SK-N-MC (cell line): ENCODE data around the gene IFT81.

Source experiments
- EZH2 ChIP-seq: fragments of 200-600 bp; sonication (generic); IDR thresholded peaks from one replicate; pipeline ENCODE4 v1.6.1; 2017; ENCODE audit warnings: antibody characterized with exemption
- FOXP2 ChIP-seq: optimal IDR thresholded peaks from 2 replicates; pipeline ENCODE3; 2011; ENCODE audit warnings: mild to moderate bottlenecking, moderate library complexity; ENCODE audit not compliant: insufficient read depth; ENCODE audit errors: extremely low read length, control extremely low read depth
- POLR2AphosphoS5 ChIP-seq: IDR thresholded peaks from 2 replicates; pipeline ENCODE4 v1.6.1; 2012; ENCODE audit warnings: mild to moderate bottlenecking, low read depth, low read length, borderline replicate concordance

GRCh38 chr12:110198386-110198785, 74.2 kb downstream of the IFT81 start:
- TF ChIP-seq EZH2, result no peak
- TF ChIP-seq FOXP2, result no peak
- no peak for TF ChIP-seq POLR2AphosphoS5
